Measurements from ENCODE around the gene AGRP. TPM values are rescaled to one million over a fixed set of nuclear protein-coding genes. Genes with fewer than 3 reads are reported as not detected.
A peak's percentile ranks its signal among the peaks of the same experiment; 100 is the strongest.
"Not testable (repeated sequence)": the region's sequence is repeated elsewhere in the genome, so short reads cannot be mapped to it uniquely, and the experiment has no call there.

Gene AGRP
- total and polyA plus RNA-seq, 11 donors: not detected

GRCh38 chr16:67489401-67490083 lies 6.2 kb upstream of the AGRP start:
- 33 to 52% (median 47%) methylated on average over 4 of the region's 4 CpGs for WGBS, 4 donors
- peaks cover 0 to 17% (median 9%) of the 10 kb centered on the region in 9 donors for H3K36me3 ChIP-seq
- H3K27ac ChIP-seq: peak overlapping the region in 11 of 12 donors; percentile 15 to 85 (median 50)
- peak overlapping the region in 1 of 12 donors; percentile 9 for H3K4me3 ChIP-seq
- H3K9me3 ChIP-seq: no peaks in the 10 kb centered on the region
- ATAC-seq: peak in 3 of 4 donors; percentile 53 to 68 (median 56)
- intact Hi-C loops (cut with DNase I): no loop called here
- no peak for DNase-seq
- TF ChIP-seq POLR2A (IDR thresholded peaks at IDR 0.05) (no peak), CTCF (IDR thresholded peaks at IDR 0.05) (no peak)
- H3K27me3 ChIP-seq: no peaks in the 10 kb centered on the region
- H3K4me1 ChIP-seq: peaks cover 0 to 80% (median 14%) of the 10 kb centered on the region in 12 donors

- DNase-seq; H3K27me3 ChIP-seq; H3K4me3 ChIP-seq; ATAC-seq; intact Hi-C loops (cut with DNase I); H3K9me3 ChIP-seq: not testable (repeated sequence)
- Histone ChIP-seq H3K36me3 (peaks cover 0 to 20% (median 13%) of the 10 kb centered on the region in 9 donors), H3K27ac (peak overlapping the region in 1 of 12 donors; percentile 85), H3K4me1 (peaks cover 0 to 81% (median 21%) of the 10 kb centered on the region in 12 donors)
- 85 to 90% (median 87%) methylated on average over 4 of the region's 4 CpGs for WGBS, 4 donors
These were observed 4.2 kb upstream of the AGRP start for GRCh38 chr16:67487561-67487960.

DNA sequence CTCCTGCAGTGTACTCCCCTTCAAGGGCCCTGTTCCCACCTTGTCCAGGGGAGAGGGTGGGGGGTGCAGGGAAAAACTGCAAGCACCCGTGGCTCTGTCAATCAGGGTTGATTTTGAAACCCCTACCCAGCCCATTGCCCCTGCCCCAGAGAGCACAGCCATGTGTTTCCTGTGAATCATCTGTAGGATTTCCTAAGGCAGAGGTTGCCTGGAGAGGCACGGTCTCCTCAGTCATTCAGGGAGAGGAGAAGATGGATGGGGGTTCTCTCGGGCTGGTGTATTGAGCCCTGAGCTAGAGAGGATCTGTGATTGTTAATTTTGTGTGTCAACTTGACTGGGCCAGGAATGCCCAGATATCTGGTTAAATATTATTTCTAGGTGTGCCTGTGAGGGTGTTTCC lies 3.5 kb upstream of the AGRP start:
- 45 to 76% (median 72%) methylated on average over 3 of the region's 3 CpGs for WGBS, 4 donors
- Histone ChIP-seq H3K36me3 (peaks cover 0 to 20% (median 13%) of the 10 kb centered on the region in 9 donors), H3K27ac (peak overlapping the region in 1 of 12 donors; percentile 58), H3K4me3 (no peak overlapping the region), H3K27me3 (no peaks in the 10 kb centered on the region), H3K4me1 (peaks cover 0 to 81% (median 29%) of the 10 kb centered on the region in 12 donors), H3K9me3 (no peaks in the 10 kb centered on the region)
- no peak for TF ChIP-seq POLR2A (IDR thresholded peaks at IDR 0.05)
- TF ChIP-seq CTCF (IDR thresholded peaks at IDR 0.05): no peak
- ATAC-seq: no peak
- DNase-seq: no peak
- intact Hi-C loops (cut with DNase I): no loop called here

GRCh38 chr16:67483731-67484525 lies 581 bp upstream of the AGRP start:
- WGBS, 4 donors: 86 to 90% (median 88%) methylated on average over 12 of the region's 12 CpGs
- ATAC-seq (no peak), DNase-seq (no peak)
- no peak overlapping the region for H3K4me3 ChIP-seq
- TF ChIP-seq CTCF (IDR thresholded peaks at IDR 0.05) (no peak), POLR2A (IDR thresholded peaks at IDR 0.05) (no peak)
- H3K27me3 ChIP-seq: no peaks in the 10 kb centered on the region
- intact Hi-C loops (cut with DNase I): loop anchor here in 3 of 10 donors (5.0 kb wide), 1 partner anchor 33 kb away; no protein-coding TSS in a partner anchor
- peaks cover 0 to 20% (median 13%) of the 10 kb centered on the region in 9 donors for H3K36me3 ChIP-seq
- peaks cover 0 to 68% (median 34%) of the 10 kb centered on the region in 12 donors for H3K4me1 ChIP-seq
- H3K27ac ChIP-seq: peak overlapping the region in 1 of 12 donors; percentile 27
- no peaks in the 10 kb centered on the region for H3K9me3 ChIP-seq

All from heart left ventricle (tissue), 16 donors.